ENCODE measurements around the gene TMEM167B.

Gene TMEM167B

DNA sequence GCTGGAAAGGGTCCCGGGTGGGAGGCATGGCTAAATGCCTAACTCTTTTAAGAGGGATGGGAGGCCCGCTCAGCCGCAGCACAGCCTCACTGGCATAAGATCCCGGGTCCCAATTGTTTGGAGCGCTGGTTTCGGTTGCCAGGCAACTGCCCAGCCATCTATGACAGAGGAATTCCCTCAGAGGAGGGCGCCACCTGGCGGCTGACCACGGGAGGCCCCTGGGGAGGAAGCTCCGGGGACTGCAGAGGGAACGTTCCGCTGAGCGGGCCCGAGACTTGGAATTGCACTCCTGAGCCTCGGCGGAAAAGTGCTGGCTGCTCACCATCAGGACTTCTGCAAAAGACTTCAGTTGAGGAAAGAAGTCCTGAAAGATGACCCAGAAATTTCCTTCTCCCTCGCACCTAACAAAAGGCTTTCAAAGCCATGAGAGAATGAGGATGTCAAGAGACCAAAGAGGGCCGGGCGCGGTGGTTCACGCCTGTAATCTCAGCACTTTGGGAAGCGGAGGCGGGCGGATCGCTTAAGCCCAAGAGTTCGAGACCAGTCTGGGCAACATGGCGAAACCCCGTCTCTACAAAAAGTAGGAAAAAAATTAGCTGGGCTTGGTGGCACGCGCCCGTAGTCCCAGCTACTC lies 22.2 kb downstream of the TMEM167B start:
- peak overlapping the region in 1 of 2 donors; percentile 10 for H3K9ac ChIP-seq (ENCODE audit: low read depth in 1 of 2, low read length in 2 of 2)
- H3K27ac ChIP-seq (ENCODE audit: low read depth, low read length) = no peak overlapping the region
- H3K36me3 ChIP-seq (ENCODE audit: control insufficient read depth in 1 of 2, insufficient read depth in 2 of 2, low read length in 2 of 2) = no peaks in the 10 kb centered on the region
- H3K4me3 ChIP-seq (ENCODE audit: low read depth in 1 of 2, low read length in 2 of 2) = peak overlapping the region; percentile 44 to 83
- H3K27me3 ChIP-seq (ENCODE audit: control insufficient read depth in 1 of 2, insufficient read depth in 2 of 2, low read length in 2 of 2) = peaks cover 6 to 10% of the 10 kb centered on the region in 2 donors
- H3K9me3 ChIP-seq (ENCODE audit: control insufficient read depth in 1 of 2, low read length in 2 of 2) = no peaks in the 10 kb centered on the region
- peaks cover 17 to 25% of the 10 kb centered on the region in 2 donors for H3K4me1 ChIP-seq (ENCODE audit: control insufficient read depth in 1 of 2, insufficient read depth in 2 of 2, low read length in 2 of 2)

DNA sequence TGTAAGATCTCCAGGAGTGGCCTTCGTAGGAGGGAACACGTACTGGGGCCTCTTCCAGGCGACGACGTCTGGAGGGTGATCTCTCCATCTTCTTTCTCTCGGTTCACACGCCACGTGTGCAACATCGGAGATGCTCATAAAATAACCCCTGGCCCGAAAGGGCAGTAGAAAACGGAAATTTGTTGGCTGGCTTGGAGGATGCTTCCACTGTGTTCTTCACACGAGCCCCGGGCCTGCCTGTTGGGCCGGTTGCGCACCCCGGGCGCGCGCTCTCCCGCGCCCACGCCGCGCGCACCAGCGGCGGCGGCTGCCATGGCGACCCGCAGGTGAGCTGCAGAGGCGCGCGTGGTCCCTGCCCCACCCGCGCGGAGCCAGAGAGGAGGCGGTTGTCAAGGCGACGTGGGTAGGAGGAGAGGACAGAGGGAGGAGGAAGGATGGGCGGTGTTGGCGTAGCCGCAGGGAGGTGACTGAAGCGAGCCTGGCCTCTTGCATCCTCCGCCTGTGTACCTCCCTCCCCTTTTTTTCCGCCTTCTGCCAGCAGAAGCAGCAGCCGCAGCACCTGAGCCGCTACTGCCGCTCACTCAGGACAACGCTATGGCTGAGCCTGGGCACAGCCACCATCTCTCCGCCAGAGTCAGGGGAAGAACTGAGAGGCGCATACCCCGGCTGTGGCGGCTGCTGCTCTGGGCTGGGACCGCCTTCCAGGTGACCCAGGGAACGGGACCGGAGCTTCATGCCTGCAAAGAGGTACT lies 23.2 kb downstream of the TMEM167B start, which contains the start of gene ELAPOR1:
Gene ELAPOR1, plus strand, starts transcription at position 526 of the 752 bp plus-strand sequence. Its CDS starts 69 bp downstream, at position 595.
- Histone ChIP-seq H3K27ac (ENCODE audit: low read depth, low read length) (no peak within 1 kb of the TSS), H3K4me1 (ENCODE audit: control insufficient read depth in 1 of 2, insufficient read depth in 2 of 2, low read length in 2 of 2) (peaks cover 17 to 29% of the 10 kb centered on the region in 2 donors), H3K27me3 (ENCODE audit: control insufficient read depth in 1 of 2, insufficient read depth in 2 of 2, low read length in 2 of 2) (peaks cover 6 to 10% of the 10 kb centered on the region in 2 donors), H3K9me3 (ENCODE audit: control insufficient read depth in 1 of 2, low read length in 2 of 2) (no peaks in the 10 kb centered on the region), H3K9ac (ENCODE audit: low read depth in 1 of 2, low read length in 2 of 2) (peak within 1 kb of the TSS; percentile 61 to 73), H3K4me3 (ENCODE audit: low read depth in 1 of 2, low read length in 2 of 2) (peak within 1 kb of the TSS; percentile 75 to 83), H3K36me3 (ENCODE audit: control insufficient read depth in 1 of 2, insufficient read depth in 2 of 2, low read length in 2 of 2) (no peaks in the 10 kb centered on the region)

DNA sequence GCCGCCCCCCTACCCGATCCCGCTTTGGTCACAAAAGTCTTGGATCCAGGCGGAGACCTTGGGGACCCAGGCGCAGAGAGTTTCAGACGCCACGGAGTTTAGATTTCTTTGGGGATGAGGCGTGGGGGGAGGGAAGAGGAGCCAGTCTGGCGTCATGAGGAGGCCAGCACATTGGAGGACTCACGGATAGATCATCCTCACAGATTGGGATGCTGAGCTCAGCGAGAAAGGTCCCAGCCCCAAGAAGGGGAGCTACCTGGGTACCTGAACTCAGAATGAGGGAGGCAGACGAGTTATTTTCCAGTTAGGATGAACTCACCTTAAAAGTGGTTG lies 23.7 kb downstream of the TMEM167B start:
- H3K27ac ChIP-seq (ENCODE audit: low read depth, low read length) = no peak overlapping the region
- H3K9me3 ChIP-seq (ENCODE audit: control insufficient read depth in 1 of 2, low read length in 2 of 2) = no peaks in the 10 kb centered on the region
- H3K4me1 ChIP-seq (ENCODE audit: control insufficient read depth in 1 of 2, insufficient read depth in 2 of 2, low read length in 2 of 2) = peaks cover 17 to 29% of the 10 kb centered on the region in 2 donors
- no peaks in the 10 kb centered on the region for H3K36me3 ChIP-seq (ENCODE audit: control insufficient read depth in 1 of 2, insufficient read depth in 2 of 2, low read length in 2 of 2)
- H3K27me3 ChIP-seq (ENCODE audit: control insufficient read depth in 1 of 2, insufficient read depth in 2 of 2, low read length in 2 of 2) = peaks cover 6 to 10% of the 10 kb centered on the region in 2 donors
- H3K9ac ChIP-seq (ENCODE audit: low read depth in 1 of 2, low read length in 2 of 2) = peak overlapping the region; percentile 61 to 73
- peak overlapping the region; percentile 75 to 83 for H3K4me3 ChIP-seq (ENCODE audit: low read depth in 1 of 2, low read length in 2 of 2)

GRCh38 chr1:109115685-109116084 lies 25.1 kb downstream of the TMEM167B start:
- no peak overlapping the region for H3K27ac ChIP-seq (ENCODE audit: low read depth, low read length)
- peaks cover 17 to 29% of the 10 kb centered on the region in 2 donors for H3K4me1 ChIP-seq (ENCODE audit: control insufficient read depth in 1 of 2, insufficient read depth in 2 of 2, low read length in 2 of 2)
- H3K27me3 ChIP-seq (ENCODE audit: control insufficient read depth in 1 of 2, insufficient read depth in 2 of 2, low read length in 2 of 2) = peaks cover 6 to 10% of the 10 kb centered on the region in 2 donors
- peak overlapping the region; percentile 20 to 51 for H3K9ac ChIP-seq (ENCODE audit: low read depth in 1 of 2, low read length in 2 of 2)
- H3K36me3 ChIP-seq (ENCODE audit: control insufficient read depth in 1 of 2, insufficient read depth in 2 of 2, low read length in 2 of 2) = no peaks in the 10 kb centered on the region
- H3K9me3 ChIP-seq (ENCODE audit: control insufficient read depth in 1 of 2, low read length in 2 of 2) = no peaks in the 10 kb centered on the region
- H3K4me3 ChIP-seq (ENCODE audit: low read depth in 1 of 2, low read length in 2 of 2) = peak overlapping the region; percentile 47 to 83

GRCh38 chr1:109116286-109116685 lies 25.7 kb downstream of the TMEM167B start:
- no peaks in the 10 kb centered on the region for H3K9me3 ChIP-seq (ENCODE audit: control insufficient read depth in 1 of 2, low read length in 2 of 2)
- peaks cover 6 to 10% of the 10 kb centered on the region in 2 donors for H3K27me3 ChIP-seq (ENCODE audit: control insufficient read depth in 1 of 2, insufficient read depth in 2 of 2, low read length in 2 of 2)
- peak overlapping the region in 1 of 2 donors; percentile 20 for H3K9ac ChIP-seq (ENCODE audit: low read depth in 1 of 2, low read length in 2 of 2)
- H3K4me1 ChIP-seq (ENCODE audit: control insufficient read depth in 1 of 2, insufficient read depth in 2 of 2, low read length in 2 of 2) = peaks cover 17 to 29% of the 10 kb centered on the region in 2 donors
- H3K4me3 ChIP-seq (ENCODE audit: low read depth in 1 of 2, low read length in 2 of 2) = peak overlapping the region in 1 of 2 donors; percentile 83
- H3K27ac ChIP-seq (ENCODE audit: low read depth, low read length) = no peak overlapping the region
- H3K36me3 ChIP-seq (ENCODE audit: control insufficient read depth in 1 of 2, insufficient read depth in 2 of 2, low read length in 2 of 2) = no peaks in the 10 kb centered on the region

GRCh38 chr1:109118089-109118488 lies 27.5 kb downstream of the TMEM167B start:
- no peak overlapping the region for H3K27ac ChIP-seq (ENCODE audit: low read depth, low read length)
- H3K4me3 ChIP-seq (ENCODE audit: low read depth in 1 of 2, low read length in 2 of 2) = peak overlapping the region in 1 of 2 donors; percentile 26
- peaks cover 6 to 10% of the 10 kb centered on the region in 2 donors for H3K27me3 ChIP-seq (ENCODE audit: control insufficient read depth in 1 of 2, insufficient read depth in 2 of 2, low read length in 2 of 2)
- H3K9ac ChIP-seq (ENCODE audit: low read depth in 1 of 2, low read length in 2 of 2) = no peak overlapping the region
- no peaks in the 10 kb centered on the region for H3K9me3 ChIP-seq (ENCODE audit: control insufficient read depth in 1 of 2, low read length in 2 of 2)
- H3K36me3 ChIP-seq (ENCODE audit: control insufficient read depth in 1 of 2, insufficient read depth in 2 of 2, low read length in 2 of 2) = peaks cover 0 to 3% of the 10 kb centered on the region in 2 donors
- H3K4me1 ChIP-seq (ENCODE audit: control insufficient read depth in 1 of 2, insufficient read depth in 2 of 2, low read length in 2 of 2) = peaks cover 6 to 20% of the 10 kb centered on the region in 2 donors

- Histone ChIP-seq H3K27me3 (ENCODE audit: control insufficient read depth in 1 of 2, insufficient read depth in 2 of 2, low read length in 2 of 2) (no peaks in the 10 kb centered on the region), H3K4me3 (ENCODE audit: low read depth in 1 of 2, low read length in 2 of 2) (no peak overlapping the region), H3K27ac (ENCODE audit: low read depth, low read length) (no peak overlapping the region), H3K36me3 (ENCODE audit: control insufficient read depth in 1 of 2, insufficient read depth in 2 of 2, low read length in 2 of 2) (peaks cover 0 to 3% of the 10 kb centered on the region in 2 donors), H3K4me1 (ENCODE audit: control insufficient read depth in 1 of 2, insufficient read depth in 2 of 2, low read length in 2 of 2) (peaks cover 0 to 4% of the 10 kb centered on the region in 2 donors), H3K9ac (ENCODE audit: low read depth in 1 of 2, low read length in 2 of 2) (no peak overlapping the region), H3K9me3 (ENCODE audit: control insufficient read depth in 1 of 2, low read length in 2 of 2) (no peaks in the 10 kb centered on the region)
These were observed 29.8 kb downstream of the TMEM167B start for GRCh38 chr1:109120356-109120755.

DNA sequence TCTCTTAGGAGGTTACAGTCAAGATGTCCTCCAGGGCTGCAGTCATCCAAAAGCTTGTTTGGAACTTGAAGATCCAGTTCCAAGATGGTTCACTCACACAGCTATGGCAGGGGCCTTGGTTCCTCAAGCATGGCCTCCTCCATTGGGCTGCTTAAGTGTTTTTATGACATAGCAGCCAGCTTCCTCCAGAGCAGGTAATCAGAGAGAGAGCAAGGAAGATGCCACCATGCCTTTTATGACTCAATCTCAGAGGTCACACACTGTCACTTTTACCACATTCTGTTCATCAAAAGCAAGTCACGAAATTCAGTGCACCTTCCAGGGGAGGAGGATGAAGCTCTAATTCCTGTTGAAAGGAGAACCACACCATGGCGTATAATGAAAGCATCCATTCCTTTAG lies 40.5 kb downstream of the TMEM167B start:
- Histone ChIP-seq H3K4me3 (ENCODE audit: low read depth in 1 of 2, low read length in 2 of 2) (no peak overlapping the region), H3K4me1 (ENCODE audit: control insufficient read depth in 1 of 2, insufficient read depth in 2 of 2, low read length in 2 of 2) (peaks cover 28 to 32% of the 10 kb centered on the region in 2 donors), H3K27ac (ENCODE audit: low read depth, low read length) (no peak overlapping the region), H3K27me3 (ENCODE audit: control insufficient read depth in 1 of 2, insufficient read depth in 2 of 2, low read length in 2 of 2) (no peaks in the 10 kb centered on the region), H3K9ac (ENCODE audit: low read depth in 1 of 2, low read length in 2 of 2) (no peak overlapping the region), H3K9me3 (ENCODE audit: control insufficient read depth in 1 of 2, low read length in 2 of 2) (no peaks in the 10 kb centered on the region), H3K36me3 (ENCODE audit: control insufficient read depth in 1 of 2, insufficient read depth in 2 of 2, low read length in 2 of 2) (peaks cover 0 to 3% of the 10 kb centered on the region in 2 donors)

GRCh38 chr1:109131800-109132199 lies 41.2 kb downstream of the TMEM167B start:
- Histone ChIP-seq H3K27ac (ENCODE audit: low read depth, low read length) (no peak overlapping the region), H3K9ac (ENCODE audit: low read depth in 1 of 2, low read length in 2 of 2) (no peak overlapping the region), H3K36me3 (ENCODE audit: control insufficient read depth in 1 of 2, insufficient read depth in 2 of 2, low read length in 2 of 2) (peaks cover 0 to 3% of the 10 kb centered on the region in 2 donors), H3K4me3 (ENCODE audit: low read depth in 1 of 2, low read length in 2 of 2) (no peak overlapping the region), H3K4me1 (ENCODE audit: control insufficient read depth in 1 of 2, insufficient read depth in 2 of 2, low read length in 2 of 2) (peaks cover 35 to 39% of the 10 kb centered on the region in 2 donors), H3K27me3 (ENCODE audit: control insufficient read depth in 1 of 2, insufficient read depth in 2 of 2, low read length in 2 of 2) (no peaks in the 10 kb centered on the region), H3K9me3 (ENCODE audit: control insufficient read depth in 1 of 2, low read length in 2 of 2) (no peaks in the 10 kb centered on the region)

GRCh38 chr1:109133002-109133706 lies 42.6 kb downstream of the TMEM167B start:
- Histone ChIP-seq H3K4me3 (ENCODE audit: low read depth in 1 of 2, low read length in 2 of 2) (no peak overlapping the region), H3K9me3 (ENCODE audit: control insufficient read depth in 1 of 2, low read length in 2 of 2) (no peaks in the 10 kb centered on the region), H3K4me1 (ENCODE audit: control insufficient read depth in 1 of 2, insufficient read depth in 2 of 2, low read length in 2 of 2) (peaks cover 38 to 45% of the 10 kb centered on the region in 2 donors), H3K9ac (ENCODE audit: low read depth in 1 of 2, low read length in 2 of 2) (no peak overlapping the region), H3K27me3 (ENCODE audit: control insufficient read depth in 1 of 2, insufficient read depth in 2 of 2, low read length in 2 of 2) (no peaks in the 10 kb centered on the region), H3K27ac (ENCODE audit: low read depth, low read length) (peak overlapping the region; percentile 79), H3K36me3 (ENCODE audit: control insufficient read depth in 1 of 2, insufficient read depth in 2 of 2, low read length in 2 of 2) (peaks cover 0 to 3% of the 10 kb centered on the region in 2 donors)

Data from duodenal mucosa (tissue), 2 donors.